22Rv1 (cell line): Measurements from ENCODE around the gene TMEM167A.

Experiments
- H3K27ac ChIP-seq: fragments of 450-650 bp; 2 replicates; pipeline ENCODE4 v1.5.1; 2017
- ZFX ChIP-seq: fragments of 450-650 bp; IDR thresholded peaks from 2 replicates; pipeline ENCODE4 v1.6.1; 2017; ENCODE audit warnings: antibody characterized with exemption, borderline replicate concordance
- TF ChIP-seq, protein P1 (sequence below): fragments of 450-650 bp; IDR thresholded peaks from 2 replicates; pipeline ENCODE4 v1.5.1; 2017; ENCODE audit warnings: mild to moderate bottlenecking

The TMEM167A gene

DNA sequence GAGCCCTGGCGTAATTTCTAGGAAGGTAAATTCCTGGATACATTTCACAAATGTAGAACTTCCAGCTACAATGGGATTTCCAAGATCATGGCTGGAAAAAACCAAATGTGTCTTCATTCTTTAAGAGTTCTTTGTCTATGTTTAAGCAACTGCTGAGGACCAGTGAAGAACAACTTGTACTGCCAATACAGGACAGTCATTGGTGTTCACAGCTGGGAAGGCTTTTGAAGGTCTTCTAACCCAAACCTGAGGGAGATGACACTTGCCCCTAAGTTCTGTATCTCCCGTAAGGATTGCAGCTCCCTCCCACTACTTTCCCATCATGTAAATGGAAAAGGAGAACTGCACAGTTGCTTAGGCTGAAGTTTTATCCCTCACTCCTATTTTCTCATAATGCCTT, 28.4 kb downstream of the TMEM167A start:
- TF ChIP-seq, protein P1, sequence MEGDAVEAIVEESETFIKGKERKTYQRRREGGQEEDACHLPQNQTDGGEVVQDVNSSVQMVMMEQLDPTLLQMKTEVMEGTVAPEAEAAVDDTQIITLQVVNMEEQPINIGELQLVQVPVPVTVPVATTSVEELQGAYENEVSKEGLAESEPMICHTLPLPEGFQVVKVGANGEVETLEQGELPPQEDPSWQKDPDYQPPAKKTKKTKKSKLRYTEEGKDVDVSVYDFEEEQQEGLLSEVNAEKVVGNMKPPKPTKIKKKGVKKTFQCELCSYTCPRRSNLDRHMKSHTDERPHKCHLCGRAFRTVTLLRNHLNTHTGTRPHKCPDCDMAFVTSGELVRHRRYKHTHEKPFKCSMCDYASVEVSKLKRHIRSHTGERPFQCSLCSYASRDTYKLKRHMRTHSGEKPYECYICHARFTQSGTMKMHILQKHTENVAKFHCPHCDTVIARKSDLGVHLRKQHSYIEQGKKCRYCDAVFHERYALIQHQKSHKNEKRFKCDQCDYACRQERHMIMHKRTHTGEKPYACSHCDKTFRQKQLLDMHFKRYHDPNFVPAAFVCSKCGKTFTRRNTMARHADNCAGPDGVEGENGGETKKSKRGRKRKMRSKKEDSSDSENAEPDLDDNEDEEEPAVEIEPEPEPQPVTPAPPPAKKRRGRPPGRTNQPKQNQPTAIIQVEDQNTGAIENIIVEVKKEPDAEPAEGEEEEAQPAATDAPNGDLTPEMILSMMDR = no peak
- no peak for TF ChIP-seq ZFX
- H3K27ac ChIP-seq = no peak overlapping the region

DNA sequence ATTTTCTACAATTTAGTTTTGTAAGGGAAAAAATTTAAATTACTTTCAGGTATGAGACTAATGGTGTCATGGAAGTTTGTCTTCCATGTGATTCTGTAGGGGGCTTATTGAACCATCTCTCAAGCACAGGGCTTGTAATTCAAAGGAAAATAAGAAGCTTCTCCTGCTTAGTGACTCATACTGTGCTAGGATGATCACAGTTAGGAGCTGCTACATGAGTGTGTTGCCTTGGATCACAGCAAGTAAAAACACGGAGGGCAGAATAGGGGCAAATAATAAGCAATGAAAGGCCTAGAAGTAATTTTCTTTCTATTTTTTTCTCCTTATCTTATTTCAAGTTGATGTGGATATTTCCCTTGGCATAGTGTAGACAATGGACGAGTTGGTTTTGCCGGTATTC, 28.9 kb downstream of the TMEM167A start:
- no peak for TF ChIP-seq ZFX
- TF ChIP-seq, protein P1 = no peak
- no peak overlapping the region for H3K27ac ChIP-seq

DNA sequence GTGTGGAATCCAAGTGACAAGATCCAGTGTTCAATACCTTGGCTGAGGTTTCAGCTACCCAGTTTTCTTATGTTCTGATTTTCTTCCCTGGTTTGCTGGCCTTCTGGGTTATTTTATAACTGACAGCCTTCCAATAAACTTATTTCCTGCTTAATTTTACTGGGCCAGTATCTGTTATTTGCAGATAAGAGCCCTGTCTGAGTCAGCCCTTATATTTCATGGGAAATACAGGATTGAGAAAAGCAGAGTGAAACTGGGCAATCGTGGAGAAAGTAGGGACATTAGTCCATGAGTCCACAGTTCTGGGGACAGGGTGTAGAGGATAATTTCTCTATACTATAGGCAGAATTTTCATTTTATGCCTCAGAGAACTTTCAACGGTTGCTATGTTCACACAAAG, 32.3 kb downstream of the TMEM167A start:
- no peak overlapping the region for H3K27ac ChIP-seq
- TF ChIP-seq, protein P1 = no peak
- TF ChIP-seq ZFX = no peak

DNA sequence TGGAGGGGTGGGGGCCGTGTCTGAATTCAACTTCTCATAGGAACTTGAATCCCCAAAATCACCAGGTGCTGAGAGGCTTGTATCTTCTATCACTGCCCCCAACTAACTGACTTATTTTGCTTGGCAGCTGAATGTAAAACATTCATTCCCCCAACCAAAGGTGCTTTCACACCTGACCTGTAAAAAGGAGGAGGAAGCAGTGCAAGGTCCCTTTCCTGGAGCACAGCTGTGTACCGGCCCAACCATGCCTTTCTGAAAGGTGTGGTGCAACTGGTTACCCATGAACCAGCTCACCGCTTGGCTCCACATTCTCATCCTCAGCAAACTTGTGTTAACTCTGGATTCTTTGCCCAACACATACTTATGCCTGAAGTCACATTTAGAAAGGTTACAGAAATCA, 34.7 kb downstream of the TMEM167A start:
- no peak for TF ChIP-seq ZFX
- TF ChIP-seq, protein P1 = no peak

DNA sequence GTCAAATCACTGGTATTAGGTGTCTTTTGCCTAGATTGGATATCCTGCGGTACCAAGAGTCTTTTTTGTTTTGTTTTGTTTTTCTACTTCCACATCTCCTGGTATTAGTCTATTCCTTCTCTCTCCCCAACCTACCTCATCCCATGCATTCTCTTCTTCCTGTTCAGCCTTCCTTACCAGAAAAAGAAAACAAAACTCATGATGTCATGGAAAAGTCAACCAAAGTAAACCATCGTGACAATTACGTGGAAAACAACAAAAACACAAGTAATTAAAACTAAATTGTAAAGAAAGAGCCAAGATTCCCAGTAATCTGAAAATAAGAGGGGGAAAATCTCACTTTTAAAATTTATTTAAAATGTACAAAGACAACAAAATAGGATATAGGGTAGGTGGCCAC, 38.3 kb downstream of the TMEM167A start:
- H3K27ac ChIP-seq = no peak overlapping the region
- TF ChIP-seq ZFX = no peak
- TF ChIP-seq, protein P1 = no peak

More for the DNA sequence above, 34.7 kb downstream of the TMEM167A start:
- H3K27ac ChIP-seq = no peak overlapping the region

DNA sequence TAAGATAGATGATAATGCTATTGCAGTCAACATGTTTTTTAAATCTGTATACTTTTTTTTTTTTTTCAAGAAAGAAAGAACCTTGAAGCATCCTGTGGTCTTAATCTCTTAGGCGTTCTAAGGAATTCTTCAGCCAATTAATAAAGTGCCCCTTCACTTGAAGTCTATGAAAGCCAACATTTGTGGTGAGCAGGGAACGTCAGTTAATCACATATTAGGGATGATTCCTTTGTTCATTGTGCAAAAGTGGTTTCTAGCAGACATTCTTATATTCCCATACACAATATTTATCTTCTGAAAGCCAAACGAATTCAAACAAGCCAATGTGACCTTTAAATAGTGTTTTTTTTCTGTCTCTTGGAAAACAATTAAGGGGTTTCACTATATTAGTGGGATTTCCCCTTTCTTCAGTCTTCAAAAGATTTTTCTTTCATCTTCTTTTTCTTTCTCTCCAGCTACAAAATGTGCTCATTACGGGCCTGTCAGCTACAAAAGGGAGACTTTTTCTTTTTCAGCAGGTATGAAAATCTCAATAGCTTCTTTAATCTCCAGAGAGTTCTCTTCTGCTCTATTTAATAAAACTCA, 40.1 kb downstream of the TMEM167A start:
- TF ChIP-seq, protein P1 = no peak
- TF ChIP-seq ZFX = no peak
- H3K27ac ChIP-seq = no peak overlapping the region

DNA sequence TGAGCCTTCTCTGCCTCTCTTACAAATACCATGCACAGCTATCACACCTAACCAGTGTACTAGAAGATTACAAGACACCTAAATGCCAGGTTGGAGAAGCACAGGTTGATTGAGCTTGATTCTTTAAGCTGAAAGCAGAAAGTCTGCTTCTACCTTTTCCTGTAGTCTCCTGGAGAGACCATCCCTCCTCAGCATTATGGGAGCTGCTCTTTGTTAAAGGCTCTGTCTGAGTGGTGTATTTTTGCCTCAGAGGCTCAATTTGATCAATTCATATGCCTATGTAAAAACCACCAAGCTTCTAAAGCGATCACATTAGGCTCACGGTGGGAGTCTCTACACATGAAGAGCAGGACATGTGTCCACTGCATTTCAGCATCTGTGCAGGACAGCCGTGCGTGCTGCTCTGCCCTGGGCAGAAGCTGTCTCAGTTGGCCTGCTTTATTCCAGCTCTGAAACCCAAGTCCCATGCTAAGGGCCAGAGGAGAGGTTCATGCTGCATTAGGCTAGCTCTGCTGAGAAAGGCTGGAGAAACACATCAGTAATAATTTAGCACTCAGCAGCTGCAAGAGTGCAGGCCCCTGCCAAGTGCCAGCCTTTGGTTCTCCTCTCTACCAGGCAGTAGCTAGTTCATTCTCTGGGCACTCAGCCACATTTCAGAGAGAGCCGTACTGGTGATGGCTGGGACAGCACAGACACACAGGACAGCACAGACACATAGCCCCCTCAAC, 41.7 kb downstream of the TMEM167A start:
- TF ChIP-seq, protein P1 = no peak
- no peak for TF ChIP-seq ZFX
- no peak overlapping the region for H3K27ac ChIP-seq
